NCI-H1694 (cell line): Measurements from ENCODE around the gene FBXO24.
A peak's percentile ranks its signal among the peaks of the same experiment; 100 is the strongest.

ENCODE experiments used
- DNase-seq: peaks from one replicate; lab custom pipeline; 2025; lab: John Stamatoyannopoulos, UW

FBXO24 gene

GRCh38 chr7:100574362-100575205 is 11.5 kb upstream of the FBXO24 start:
- DNase-seq: no peak

DNA sequence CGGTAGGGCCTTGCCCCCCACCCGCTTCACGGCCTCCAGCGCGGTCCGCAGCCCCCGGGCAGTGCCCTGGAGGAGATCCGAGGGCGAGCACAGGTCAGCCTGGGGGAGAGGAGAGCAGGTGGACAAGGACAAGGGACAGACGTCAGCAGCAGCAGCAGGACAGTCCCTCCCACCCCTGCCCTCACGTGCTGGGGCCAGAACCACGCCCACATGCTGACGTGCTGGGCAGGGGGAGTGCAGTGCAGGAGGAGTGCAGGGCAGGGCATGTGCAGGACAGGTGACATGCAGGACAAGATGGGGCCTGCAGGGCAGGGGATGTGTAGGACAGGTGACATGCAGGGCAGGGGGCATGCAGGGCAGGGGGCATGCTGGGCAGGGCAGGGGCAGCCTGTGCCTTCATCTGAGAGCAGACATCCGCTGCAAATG is 10.9 kb upstream of the FBXO24 start:
- DNase-seq: no peak

GRCh38 chr7:100575746-100576383 is 10.3 kb upstream of the FBXO24 start:
- DNase-seq: no peak

GRCh38 chr7:100576384-100576993 is 9.6 kb upstream of the FBXO24 start:
- DNase-seq: no peak

DNA sequence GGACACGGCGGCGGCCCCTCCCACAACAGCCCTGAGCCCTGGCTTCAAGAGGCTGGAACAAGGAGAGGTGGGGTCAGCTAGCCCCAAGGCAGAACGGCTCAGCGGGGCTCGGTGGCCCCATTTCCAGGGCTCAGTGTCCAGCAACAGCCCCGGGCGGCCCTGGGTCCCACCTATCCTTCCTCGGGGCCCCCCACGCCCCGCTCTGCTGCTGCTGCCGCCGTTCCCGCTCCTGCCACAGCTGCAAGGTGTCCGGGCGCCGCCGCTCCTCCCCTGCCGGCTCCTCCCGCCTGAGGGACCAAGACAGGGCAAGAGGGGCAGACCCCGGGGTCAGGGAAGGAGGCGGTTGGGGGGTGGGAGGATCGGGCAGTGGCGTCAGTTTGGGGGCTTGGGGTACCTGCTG is 9.0 kb upstream of the FBXO24 start:
- DNase-seq: no peak

GRCh38 chr7:100577507-100577906 is 8.6 kb upstream of the FBXO24 start:
- no peak for DNase-seq

DNA sequence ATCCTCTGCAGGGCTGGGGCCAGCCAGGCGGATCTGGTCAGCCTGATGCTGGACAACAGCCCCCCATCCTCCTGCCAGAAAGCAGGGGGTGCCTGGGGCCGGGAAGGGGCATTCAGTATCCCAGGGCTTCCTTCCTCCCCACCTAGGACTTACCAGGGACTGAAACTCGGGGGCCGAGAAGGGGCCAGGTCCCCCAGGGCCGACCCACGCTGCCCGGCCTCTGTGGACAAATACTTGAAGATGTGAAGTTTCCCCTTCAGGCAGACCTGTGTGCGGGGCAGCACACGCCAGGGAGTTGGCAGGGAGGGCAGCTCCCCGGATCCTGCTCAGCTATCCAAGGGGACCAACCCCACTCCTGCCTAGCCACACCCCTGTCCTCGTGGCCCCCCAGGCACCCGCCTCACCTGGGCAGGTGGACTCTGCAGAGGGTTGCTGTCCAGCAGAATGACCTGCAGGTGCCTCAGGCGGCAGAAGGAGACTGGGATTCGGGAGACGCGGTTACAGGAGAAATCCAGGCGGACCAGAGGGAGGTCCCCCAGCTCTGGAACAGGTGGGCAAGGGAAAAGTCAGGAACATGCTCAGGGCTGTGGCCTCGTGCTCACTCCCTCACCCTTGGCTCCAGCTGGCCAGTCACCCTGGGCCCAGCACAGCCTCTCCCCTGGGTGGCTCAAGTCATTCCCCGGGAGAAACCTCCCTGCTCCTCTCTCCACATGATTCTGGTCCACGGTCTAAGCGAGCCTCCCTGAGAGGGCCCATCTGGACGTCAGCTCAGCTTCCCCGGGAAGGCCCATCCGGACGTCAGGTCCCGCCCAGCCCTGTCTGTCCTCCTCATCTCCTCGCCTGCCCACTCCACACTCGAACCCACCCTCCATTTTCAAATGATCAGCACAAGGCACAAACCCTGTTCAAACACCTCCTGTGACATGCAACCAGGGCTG is 7.6 kb upstream of the FBXO24 start:
- no peak for DNase-seq

GRCh38 chr7:100580466-100581283 is 5.5 kb upstream of the FBXO24 start:
- DNase-seq: no peak

GRCh38 chr7:100582041-100582579 is 4.0 kb upstream of the FBXO24 start:
- DNase-seq: no peak

GRCh38 chr7:100582650-100583049 is 3.5 kb upstream of the FBXO24 start:
- DNase-seq: no peak

DNA sequence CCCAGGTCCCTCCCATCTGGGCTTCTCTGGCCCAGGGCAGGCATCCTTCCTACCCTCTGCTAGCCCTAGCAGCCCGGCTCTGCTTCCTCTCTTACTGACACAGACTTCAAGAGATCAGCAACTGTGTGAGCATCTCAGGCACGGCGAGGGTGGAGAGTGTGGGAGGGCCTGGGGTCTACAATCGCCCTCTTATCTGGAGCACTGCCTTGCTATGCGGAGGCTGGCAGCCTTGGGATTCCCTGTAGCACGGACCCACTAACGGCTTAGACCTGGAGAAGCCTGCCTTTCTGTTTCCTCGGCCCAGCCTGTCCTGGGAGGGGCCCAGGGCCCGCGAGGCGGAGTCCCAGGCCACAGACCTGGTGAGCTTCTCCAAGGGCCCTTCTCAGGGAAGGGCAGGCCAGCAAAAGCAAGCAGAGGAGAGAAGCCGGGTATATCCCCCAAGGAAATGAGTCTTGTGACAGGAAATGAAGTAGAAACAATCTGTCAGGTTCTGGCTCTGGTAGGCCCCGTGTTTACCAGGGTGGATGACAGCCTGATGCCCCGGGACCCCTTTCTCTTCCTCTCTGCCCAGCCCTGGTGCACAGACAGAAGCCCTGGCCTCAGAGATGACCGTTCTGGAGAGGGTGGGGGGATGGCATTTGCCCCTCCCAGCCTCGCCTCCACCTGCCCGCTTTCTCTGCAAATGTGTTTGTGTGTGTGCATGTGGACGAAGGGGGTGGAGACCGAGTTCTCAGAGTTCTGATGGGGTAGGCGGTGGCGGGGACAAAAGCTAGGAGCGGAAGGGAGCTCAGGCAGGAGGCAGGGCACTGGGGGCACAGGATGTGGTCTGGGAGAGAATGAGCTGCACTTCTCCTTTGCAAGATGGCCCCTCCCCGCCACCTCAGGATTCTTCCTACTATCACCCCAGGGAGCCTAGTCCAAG is 2.7 kb upstream of the FBXO24 start:
- no peak for DNase-seq

- no peak for DNase-seq
Measured at GRCh38 chr7:100584054-100584682, 2.0 kb upstream of the FBXO24 start.

DNA sequence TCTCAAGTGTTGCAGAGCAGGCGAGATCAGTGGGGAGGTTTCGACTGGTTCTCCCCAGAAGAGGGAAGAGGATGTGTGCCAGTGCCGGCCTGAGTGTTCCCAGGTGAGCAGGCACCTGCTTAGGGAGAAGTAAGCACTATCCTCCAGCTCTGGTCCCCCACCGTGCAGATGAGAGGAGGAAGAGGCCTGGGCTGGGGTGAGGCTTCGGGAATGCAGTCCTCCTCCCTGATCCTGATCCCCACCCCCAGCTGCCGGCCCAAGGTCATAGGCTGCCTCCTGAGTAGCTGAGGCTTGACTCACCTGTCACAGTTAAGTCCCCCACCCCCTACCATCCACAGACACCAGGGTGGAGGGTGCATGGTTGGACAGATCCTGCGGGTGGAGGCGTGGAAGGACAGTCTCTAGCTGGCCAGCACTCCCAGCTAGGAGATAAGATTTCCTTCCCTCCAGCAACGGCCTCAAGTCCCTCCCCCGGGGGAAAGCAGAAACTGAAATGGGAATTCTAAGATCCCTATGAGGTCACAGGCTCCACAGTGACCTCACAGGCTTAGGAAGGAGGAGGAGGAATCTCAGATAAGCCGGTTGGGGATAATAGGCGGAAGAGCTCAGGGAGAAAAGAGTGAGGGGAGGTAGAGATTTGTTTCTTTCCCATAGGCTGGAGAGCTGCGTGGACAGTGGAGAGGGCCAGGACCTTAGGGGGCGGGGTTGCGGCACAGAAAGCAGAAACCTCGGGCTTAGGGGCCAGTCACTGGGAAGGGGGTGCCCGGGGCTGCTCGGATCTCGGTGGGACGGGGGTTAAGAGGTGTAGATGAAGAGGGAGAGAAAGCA is 1.2 kb upstream of the FBXO24 start:
- no peak for DNase-seq

DNA sequence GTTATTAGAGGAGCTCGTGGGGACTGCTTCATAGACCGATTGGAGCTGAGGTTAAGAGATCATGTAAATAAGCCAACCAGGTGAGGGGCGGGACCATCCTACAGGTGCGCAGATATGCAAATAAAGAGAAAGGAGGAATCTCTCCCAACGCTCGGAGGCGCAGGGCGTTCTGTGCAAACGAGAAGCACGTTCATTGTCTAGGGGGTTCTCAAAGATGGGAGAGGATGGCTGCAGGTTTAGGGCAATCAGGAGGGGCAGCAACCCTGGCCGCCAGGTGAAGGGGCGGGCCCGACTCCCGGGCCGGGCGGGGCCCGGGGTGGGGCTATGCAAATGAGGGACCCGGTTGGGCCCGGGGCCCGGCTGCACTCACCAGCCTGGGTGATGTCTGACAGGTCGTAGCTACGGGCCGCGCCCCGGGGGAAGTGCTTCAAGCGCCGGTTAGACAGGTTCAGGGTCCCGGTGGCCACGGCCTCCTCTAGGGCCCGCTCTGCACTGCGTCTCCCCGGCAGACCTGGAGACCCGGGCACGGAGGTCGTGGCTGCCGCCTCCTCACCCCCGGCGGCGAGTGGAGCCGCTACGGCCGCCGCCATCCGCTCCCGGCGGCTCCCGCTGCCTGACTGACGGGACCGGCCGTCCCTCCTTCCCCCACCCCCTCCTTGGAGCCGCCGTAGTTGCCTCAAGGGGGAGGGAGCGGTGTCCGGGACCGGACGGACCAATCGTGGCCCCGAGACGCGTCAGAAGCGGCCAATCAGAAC is 440 bp upstream of the FBXO24 start, which contains the start of gene LRCH4:
LRCH4 (minus strand) TSS at position 619 of the 755 bp plus-strand sequence; CDS start at position 590, 29 bp downstream.
- DNase-seq: peak; percentile 24

GRCh38 chr7:100588438-100588837 is 2.3 kb downstream of the FBXO24 start:
- DNase-seq: no peak

GRCh38 chr7:100589341-100589947 is 3.3 kb downstream of the FBXO24 start:
- DNase-seq: no peak
